SIG-M5 treated with dmso at 0.1 percent for 504 hours (cell line): ENCODE measurements around the gene UQCC5.
"Not testable (repeated sequence)": the region's sequence is repeated elsewhere in the genome, so short reads cannot be mapped to it uniquely, and the experiment has no call there.

Experiments
- DNase-seq: peaks from one replicate; lab custom pipeline; 2025; ENCODE audit not compliant: unreplicated experiment; lab: John Stamatoyannopoulos, UW

Gene UQCC5

DNA sequence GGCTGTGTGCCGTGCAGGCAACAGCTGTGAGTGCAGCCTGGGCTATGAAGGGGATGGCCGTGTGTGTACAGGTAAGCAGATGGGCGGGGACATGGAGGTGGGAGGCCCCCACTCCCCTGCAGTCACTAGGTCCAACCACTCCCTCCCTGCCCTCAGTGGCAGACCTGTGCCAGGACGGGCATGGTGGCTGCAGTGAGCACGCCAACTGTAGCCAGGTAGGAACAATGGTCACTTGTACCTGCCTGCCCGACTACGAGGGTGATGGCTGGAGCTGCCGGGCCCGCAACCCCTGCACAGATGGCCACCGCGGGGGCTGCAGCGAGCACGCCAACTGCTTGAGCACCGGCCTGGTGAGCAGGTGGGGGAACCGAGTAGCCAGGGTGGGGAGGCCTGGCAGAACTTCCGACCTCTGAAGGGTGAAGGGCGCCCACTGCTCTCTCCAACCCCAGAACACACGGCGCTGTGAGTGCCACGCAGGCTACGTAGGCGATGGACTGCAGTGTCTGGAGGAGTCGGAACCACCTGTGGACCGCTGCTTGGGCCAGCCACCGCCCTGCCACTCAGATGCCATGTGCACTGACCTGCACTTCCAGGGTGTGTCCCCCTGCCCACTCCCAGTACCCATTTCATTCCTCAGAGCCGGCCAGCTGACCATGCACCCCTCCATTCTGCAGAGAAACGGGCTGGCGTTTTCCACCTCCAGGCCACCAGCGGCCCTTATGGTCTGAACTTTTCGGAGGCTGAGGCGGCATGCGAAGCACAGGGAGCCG lies 14.3 kb upstream of the UQCC5 start:
- DNase-seq, result no peak

DNA sequence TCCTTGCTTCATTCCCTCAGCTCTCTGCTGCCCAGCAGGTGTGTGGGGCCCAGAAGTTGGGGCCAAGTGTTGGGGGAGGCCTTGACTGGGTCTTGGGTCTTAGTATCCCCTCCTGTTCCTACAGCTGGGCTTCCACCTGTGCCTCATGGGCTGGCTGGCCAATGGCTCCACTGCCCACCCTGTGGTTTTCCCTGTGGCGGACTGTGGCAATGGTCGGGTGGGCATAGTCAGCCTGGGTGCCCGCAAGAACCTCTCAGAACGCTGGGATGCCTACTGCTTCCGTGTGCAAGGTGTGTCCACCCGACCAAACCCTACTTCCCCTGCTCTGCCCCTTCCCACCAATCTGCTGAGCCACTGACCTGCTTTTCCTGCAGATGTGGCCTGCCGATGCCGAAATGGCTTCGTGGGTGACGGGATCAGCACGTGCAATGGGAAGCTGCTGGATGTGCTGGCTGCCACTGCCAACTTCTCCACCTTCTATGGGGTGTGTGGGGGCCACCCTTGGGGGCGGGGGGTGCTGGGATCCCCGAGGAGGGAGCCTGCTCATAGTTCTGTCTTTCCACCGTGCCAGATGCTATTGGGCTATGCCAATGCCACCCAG lies 13.7 kb upstream of the UQCC5 start:
- DNase-seq, result no peak

DNA sequence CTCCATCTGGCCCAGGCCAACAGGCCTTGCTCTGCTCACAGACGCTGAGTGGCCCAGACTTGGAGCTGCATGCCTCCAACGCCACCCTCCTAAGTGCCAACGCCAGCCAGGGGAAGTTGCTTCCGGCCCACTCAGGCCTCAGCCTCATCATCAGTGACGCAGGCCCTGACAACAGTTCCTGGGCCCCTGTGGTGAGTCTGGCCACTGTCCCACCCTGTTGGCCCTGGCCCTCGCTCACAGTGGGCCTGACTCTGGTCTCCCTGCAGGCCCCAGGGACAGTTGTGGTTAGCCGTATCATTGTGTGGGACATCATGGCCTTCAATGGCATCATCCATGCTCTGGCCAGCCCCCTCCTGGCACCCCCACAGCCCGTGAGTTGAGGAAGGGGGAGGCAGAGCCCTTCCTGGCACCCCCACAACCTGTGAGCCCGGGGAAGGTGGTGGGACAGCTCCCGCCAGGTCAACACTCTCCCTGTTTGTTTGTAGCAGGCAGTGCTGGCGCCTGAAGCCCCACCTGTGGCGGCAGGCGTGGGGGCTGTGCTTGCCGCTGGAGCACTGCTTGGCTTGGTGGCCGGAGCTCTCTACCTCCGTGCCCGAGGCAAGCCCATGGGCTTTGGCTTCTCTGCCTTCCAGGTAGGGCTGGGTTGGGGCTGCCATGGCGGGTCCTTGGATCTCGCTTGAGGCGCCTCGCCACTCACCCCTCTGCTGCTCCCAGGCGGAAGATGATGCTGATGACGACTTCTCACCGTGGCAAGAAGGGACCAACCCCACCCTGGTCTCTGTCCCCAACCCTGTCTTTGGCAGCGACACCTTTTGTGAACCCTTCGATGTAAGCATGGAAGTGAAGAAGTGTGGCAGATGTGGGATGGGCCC lies 12.8 kb upstream of the UQCC5 start:
- no peak for DNase-seq

DNA sequence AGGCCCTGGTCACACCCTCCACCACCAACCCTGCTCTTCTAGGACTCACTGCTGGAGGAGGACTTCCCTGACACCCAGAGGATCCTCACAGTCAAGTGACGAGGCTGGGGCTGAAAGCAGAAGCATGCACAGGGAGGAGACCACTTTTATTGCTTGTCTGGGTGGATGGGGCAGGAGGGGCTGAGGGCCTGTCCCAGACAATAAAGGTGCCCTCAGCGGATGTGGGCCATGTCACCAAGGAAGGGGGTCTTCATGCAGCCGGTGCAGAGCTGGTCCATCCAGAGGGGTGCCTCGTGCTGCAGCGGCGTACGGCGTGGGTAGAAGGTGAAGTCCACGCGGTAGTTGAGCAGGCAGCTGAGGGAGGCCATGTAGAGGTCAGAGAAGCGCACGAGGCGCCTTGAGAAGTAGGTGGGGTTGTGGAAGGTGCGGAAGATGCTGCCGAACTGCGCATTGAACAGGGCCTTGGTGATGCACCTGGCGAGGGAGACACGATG lies 12.1 kb upstream of the UQCC5 start:
- no peak for DNase-seq

DNA sequence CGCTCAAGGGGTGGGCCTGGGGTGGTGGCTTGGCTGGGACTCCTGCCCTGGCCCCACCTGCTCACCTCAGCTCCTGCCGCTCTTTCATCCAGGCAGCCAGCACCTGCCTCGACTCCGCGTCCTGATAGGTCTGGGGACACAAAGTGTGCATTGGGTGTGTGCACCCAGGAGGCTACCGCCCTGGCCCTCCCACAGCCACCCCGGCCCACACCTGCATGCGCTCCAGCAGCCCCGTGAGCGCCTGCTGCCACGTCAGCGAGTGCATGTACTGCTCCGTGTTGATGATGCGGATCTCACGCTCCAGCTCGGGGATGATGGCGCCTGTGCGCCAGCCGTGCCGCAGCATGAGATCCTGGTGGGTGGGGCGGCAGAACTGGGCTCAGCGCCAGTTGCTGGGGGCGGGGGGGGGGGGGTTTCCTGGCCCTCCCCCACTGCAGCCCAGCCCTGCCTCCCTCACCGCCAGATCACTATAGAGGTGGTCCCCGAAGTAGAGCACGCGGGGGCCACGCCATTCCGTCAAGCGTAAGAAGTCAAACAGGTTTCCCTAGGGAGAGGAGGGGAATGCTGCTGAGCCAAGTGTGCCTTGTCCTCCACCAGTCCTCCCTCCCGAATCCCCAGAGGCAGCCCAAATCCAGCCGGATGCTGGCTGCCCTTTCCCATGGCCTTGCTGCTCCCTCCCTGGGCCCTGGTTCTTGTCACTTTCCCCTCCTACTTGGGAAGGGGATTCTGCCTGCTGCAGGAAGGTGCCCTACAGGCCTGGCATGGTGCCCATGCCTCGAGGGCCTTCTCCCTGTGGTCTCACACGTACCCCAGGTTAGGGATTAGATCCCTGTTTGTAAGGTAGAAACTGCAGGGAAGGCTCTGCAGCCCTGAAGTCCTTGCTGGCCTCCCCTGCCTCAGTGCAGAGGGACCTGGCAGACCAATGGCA lies 11.4 kb upstream of the UQCC5 start:
- no peak for DNase-seq

DNA sequence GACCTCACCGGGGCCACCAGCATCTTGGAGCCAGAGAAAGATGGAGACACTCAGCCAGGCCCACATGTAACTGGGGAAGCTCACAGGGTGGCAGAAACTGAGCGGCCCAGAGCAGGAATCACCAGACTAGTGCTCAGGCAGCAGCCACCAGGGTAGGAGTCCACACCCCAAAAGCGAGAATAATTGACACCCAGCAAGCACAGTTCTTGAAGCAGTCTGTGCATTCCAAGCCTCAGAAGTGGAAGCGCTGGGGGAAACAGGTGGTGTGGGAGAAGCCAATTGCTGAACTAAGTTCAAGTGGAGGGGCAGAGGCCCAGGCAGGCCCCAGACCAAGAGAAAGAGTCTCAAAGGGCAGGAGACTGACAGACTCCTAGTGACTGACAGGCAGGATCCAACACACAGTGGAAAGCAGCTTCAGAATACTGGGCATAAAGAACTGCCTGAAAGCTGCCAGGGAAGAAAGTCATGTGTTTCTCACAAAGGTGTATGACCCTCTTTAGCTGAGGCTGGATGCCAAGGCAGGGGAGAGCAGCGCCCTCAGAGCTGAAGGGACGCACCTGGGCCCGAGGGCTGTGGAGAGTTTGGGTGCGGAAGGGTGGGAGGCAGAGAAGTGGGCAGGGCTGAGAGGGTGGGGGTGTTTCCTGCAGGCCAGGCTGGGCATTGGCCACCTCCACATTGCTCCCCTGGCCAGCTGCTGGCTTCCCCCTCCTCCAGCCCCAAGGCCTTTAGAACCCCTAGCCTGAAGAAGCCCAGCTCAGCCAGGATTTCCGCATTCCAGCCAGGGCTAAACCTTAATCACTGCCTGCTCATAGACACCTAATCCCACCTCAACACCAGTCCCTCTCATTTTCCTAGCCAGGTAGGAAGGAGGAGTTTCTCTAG lies 10.5 kb upstream of the UQCC5 start:
- no peak for DNase-seq

DNA sequence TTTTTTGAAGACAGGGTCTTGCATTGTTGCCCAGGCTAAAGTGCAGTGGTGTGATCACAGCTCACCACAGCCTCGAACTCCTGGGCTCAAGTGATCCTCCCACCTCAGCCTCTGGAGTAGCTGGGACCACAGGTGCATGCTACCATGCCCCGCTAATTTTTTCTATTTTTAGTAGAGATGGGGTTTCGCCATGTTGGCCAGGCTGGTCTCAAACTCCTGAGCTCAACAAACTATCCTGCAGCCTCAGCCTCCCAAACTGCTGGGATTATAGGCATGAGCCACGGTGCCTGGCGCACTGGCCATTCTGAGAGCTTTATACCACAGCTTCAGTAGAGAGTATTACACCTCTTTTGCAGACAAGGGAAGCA lies 9.8 kb upstream of the UQCC5 start:
- DNase-seq, result not testable (repeated sequence)

DNA sequence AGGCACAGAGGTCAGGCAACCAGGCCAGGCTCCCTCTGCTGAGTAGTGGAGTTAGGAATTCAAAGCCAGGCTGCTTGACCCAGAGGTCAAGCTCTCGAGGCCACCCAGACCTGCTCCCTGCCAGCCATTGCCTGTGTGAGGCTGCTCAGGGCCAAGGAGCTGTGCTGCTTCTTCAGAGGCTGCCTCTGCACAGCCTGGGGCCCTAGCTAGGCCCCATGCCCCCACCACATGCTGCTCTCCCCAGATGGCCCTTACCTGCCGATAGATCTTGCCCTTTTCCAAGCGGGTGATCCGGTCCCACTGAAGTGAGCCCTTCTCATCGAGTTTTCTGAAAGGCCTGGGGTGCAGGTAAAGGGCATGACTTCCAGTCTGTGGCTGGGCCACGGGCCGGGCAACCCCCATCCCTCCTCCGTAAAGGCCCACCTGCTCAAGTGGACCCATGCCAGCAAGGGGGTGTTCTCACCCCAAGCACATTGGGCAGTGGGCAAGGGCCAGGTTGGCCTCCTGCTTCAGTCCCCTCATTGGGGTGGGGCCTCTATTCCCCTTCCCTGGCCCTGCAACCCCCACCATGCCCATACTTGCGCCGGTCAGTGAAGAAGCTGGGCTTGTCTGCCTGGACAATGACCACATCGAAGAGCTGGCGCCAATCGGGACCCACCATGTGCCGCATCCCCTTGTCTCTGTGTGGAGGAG lies 9.2 kb upstream of the UQCC5 start:
- no peak for DNase-seq

DNA sequence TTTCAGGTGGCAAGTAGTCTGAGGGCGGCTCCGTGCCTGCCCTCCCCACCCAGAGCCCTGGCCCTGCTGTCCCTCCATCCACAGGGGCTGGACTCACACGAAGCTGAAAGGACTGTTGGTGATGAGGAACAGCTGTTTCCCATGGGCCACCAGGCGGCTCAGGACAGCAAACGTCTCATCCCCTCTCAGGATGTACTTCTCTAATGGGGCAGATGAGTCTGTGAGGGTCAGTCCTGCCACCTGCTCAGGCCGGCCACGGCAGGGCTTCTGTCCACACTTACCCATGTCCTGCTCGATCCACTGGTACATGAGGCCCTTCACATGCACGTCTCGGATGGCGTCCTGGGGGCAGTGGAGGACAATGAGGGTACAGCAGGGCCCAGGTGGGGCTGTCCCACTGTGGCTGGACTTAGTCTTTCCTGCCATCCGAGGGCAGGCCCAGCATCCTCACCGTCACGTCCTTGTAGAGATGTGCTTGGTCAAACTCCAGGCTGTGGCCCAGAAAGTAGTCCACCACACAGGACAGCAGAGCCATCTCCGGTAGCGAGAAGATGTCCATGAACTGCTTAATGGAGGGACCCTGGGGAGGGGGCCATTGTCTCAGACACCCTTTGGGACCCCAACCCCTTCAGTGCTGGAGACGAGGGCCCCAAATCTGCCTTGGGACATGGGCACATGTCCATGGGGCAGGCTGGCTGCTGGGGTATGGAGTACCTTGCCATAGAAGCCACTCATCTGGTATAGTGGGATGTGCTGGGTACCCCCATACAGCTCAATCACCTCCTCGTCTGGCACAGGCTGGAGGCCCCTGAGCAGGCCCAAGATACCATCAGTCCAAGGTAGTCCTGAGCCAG lies 8.4 kb upstream of the UQCC5 start:
- DNase-seq, result no peak

DNA sequence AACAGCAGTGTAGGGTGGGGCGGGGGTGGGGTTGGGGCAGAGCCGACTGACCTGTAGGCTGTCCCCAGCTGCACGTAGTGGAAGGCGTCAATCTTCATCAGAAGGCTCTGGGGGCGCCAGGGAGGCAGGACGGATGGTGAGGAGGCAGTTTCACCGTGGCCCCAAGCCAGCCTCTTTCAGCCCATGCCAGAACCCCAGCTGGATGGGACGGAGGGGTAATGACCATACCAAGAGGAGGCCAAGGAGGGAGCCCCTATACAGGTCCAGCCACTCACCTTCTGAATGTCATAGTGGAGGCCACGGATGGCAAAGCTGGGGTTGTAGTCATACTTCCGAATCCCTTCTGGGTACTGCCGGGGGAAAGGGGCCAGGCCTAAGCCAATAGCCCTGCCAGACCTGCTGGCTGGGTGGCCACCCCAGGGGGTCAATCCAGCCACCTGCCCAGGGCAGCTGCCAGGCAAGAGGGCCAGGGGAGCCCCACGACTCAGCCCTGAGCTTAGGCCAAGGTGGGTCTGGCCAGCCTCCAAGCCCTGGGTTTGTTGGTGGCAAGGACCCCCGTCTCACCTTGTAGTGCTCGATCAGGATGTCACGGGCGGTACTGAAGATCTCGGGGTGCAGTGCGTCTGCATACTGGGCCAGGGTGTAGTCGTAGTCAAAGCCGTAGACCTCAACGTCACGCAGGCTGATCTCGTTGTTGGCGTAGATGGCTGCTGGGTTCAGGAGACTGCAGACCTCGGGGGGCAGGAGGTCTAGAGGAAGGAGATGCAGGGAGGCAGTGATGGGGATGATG lies 7.6 kb upstream of the UQCC5 start:
- DNase-seq, result no peak

DNA sequence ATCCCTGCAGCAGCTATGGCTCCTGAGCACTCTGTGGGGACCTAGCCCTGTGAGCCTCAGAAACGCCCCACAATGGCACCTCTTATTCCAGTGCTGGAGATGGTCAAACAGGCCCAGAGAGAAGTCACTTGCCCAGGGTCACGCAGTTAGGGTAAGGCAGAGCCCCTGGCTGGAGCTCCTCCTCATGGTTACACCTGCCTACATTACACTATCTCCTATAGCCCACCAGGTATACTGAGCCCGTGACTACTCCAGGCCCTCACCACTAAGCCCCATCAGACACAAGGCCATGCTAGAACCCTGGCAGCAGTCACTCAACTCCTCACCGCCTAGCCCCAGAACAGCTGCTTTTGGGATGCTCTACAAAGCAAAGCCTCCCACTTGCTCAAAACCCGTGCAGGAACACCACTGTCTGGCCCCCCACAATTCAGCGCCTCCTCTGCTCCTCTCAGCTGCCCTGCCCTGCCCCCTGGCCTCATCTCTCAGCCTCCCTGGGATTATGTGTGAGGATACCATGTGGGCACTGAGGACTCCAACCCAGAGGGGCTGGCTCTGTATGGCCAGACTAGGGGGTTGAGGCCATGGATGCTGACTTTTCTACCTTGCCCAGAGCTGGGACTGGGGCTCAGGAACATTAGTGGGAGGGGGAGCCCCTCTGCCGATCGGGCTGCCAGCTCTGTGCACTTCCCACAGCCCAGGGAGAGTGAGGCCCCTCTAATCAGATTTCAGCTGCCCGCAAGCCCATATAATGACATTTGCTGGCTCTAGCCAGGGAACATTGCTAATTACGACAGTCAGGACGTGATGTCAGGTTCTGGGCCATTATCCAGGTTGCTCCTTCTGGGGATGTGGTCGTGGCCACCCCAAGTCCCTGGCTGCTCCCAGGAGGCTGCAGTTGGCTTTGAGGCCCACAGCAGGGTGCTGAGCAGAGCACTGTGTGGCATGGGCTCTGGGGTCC lies 6.8 kb upstream of the UQCC5 start:
- no peak for DNase-seq

DNA sequence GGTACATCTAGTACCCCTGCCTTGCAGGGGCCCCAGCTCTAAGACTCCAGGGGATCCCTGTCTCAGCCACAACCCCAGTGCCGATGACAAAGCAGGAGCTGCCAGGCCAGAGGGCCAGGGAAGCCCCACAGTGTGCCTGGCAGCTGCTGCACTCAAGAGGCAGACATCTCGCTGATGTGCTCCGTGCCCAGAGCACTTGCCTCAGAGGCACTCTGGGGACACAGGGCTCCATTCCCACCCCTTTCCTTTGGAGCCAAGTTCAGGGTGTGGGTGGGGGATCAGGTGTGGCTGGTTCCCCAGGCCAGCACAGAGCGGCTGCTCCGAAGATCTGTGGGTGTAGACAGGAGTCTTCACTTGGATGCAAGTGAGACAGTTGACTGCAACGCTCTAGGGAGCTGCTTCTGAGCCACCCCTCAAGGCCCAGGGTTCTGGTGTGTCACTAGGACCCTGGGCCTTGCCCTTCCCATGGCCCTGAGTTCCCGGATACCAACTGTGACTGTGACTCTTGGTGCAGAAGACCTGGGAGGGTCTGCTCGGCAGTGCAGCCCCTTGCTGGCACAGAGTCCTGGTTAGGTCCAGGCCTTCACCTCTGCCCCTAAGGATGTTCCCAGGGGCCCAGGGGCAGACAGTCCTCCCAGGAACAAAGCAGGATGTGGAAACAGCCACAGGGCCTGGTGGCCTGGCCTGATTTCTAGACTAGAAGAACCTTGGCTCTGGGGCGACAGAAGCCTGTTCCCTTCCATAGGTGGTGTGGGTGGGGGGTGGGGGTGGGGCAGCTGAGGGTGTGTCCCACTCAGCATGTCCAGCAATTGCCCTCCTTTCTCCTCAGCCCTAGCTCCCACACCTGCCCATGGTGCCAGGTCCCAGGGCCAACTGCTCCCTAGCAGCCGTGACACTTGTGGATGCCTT lies 5.2 kb upstream of the UQCC5 start:
- no peak for DNase-seq

DNA sequence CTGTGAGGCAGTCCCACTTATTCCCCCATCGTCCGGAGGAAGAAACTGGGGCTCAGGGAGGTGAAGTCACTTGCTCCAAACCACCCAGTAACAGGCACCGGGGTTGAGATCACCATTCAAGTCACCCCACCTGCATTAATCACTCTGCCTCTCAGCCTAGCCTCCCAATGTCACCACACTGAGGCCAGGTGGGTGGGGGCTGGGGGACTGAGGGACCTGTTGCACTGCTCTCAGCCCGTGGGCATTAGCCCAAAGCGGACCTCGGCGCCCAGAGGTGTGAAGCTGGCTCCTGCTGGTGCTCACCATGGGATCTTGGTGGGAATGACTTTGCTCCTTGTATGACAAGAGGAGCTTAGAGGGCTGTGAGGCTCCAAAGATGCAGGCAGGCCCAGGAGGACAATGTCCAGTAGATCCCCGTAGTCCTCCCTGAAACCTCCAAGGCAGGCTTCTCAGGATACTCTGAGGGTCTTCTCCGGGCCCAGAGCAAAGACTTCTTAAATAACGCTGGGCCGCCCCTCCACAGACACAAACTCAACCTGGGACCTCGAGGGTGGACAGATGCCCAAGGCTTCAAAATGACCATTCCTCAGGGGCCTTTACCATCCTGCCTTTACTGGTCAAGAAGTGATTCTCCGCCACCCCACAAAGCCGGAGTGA lies 4.4 kb upstream of the UQCC5 start:
- DNase-seq, result no peak

DNA sequence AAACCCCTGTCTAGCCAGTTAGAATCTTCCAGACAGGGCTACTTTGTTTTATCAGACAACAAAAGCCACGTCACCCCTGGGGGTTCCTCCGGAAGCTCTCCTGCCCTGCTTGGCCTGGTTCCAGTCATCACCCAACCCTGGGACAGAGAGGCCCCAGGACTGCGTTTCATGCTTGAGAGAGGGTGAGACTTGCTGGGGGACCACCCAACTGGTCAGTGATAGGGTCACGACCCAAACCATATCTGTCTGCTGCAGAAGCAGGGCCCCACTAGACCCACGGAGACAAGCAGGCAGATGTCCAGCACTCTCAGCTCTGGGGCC lies 3.9 kb upstream of the UQCC5 start:
- DNase-seq, result peak; percentile 36
